Activated naive CD4-positive, alpha-beta T cell treated with anti-CD3 and anti-CD28 coated beads, Interleukin-2, amount 10 ng/mL, durations not matched to agents 7 days and 5 days (primary cell): ENCODE results near the gene SIX5.
A peak's percentile ranks its signal among the peaks of the same experiment; 100 is the strongest.
"Not testable (repeated sequence)": the region's sequence is repeated elsewhere in the genome, so short reads cannot be mapped to it uniquely, and the experiment has no call there.

ENCODE experiments used
- CTCF ChIA-PET: fragments of 350-600 bp; sonication (Branson Sonifier 250); formaldehyde crosslinking; loops from one replicate; lab custom pipeline; 2021; ENCODE audit warnings: antibody characterized with exemption; lab: Charles Lee
- DNase-seq: peaks from one replicate; pipeline ENCODE4 v3.0.0-alpha.2; 2020
- H3K27ac Mint-ChIP-seq: one replicate; pipeline ENCODE4 v1.8.0; 2021; ENCODE audit warnings: mild to moderate bottlenecking, moderate library complexity, mixed read lengths
- H3K27me3 Mint-ChIP-seq: one replicate; pipeline ENCODE4 v1.8.0; 2021; ENCODE audit warnings: mild to moderate bottlenecking, mixed read lengths
- H3K36me3 Mint-ChIP-seq: one replicate; pipeline ENCODE4 v1.8.0; 2021; ENCODE audit warnings: mixed read lengths
- H3K4me1 Mint-ChIP-seq: one replicate; pipeline ENCODE4 v1.8.0; 2021; ENCODE audit warnings: mixed read lengths
- H3K4me3 Mint-ChIP-seq: one replicate; pipeline ENCODE4 v1.8.0; 2021; ENCODE audit warnings: mild to moderate bottlenecking, moderate library complexity, mixed read lengths
- H3K9me3 Mint-ChIP-seq: one replicate; pipeline ENCODE4 v1.8.0; 2021; ENCODE audit warnings: mixed read lengths

Gene SIX5

GRCh38 chr19:45746866-45747265 is 22.2 kb downstream of the SIX5 start:
- H3K27ac Mint-ChIP-seq, result no peak overlapping the region
- no peaks in the 10 kb centered on the region for H3K9me3 Mint-ChIP-seq
- H3K4me3 Mint-ChIP-seq, result no peak overlapping the region
- DNase-seq, result no peak
- no peaks in the 10 kb centered on the region for H3K36me3 Mint-ChIP-seq
- H3K4me1 Mint-ChIP-seq, result no peaks in the 10 kb centered on the region
- CTCF ChIA-PET, result no interaction called here
- peaks cover 48% of the 10 kb centered on the region for H3K27me3 Mint-ChIP-seq

DNA sequence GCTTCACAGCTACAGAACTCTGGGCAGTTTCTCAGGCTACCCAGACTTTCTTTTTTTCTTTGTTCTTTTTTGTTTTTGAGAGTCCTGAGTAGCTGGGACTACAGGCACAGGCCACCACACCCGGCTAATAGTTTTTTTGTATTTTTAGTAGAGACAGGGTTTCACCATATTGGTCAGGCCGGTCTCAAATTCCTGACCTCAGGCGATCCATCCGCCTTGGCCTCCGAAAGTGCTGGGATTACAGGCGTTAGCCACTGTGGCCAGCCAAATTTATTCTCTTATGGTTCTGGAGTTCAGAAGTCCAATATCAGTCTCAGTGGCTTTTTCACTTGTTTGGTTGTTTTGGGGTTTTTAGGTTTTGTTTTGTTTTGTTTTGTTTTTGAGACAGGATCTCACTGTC is 23.4 kb downstream of the SIX5 start:
- CTCF ChIA-PET, result no interaction called here
- no peaks in the 10 kb centered on the region for H3K4me1 Mint-ChIP-seq
- H3K36me3 Mint-ChIP-seq, result no peaks in the 10 kb centered on the region
- H3K27me3 Mint-ChIP-seq, result peaks cover 55% of the 10 kb centered on the region
- no peak for DNase-seq
- H3K4me3 Mint-ChIP-seq, result no peak overlapping the region
- no peak overlapping the region for H3K27ac Mint-ChIP-seq
- no peaks in the 10 kb centered on the region for H3K9me3 Mint-ChIP-seq

DNA sequence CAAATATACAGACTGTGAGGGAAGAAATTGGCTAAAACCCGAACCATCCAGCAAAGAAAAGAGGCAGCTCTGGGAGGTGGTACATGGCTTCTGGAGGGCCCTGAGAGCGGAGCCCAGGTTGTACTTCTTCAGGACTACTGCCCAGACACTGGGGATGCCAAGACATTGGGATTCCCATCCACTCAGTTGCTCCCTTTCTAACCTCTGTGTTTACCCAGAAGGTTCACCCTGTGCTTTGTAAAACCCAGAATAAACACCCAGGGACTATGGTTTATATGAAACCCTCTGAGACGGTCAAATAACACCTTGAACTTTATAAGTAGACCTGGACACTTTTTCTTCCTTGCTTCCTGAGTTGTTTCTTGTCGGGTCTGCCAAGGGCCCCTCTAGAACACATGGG is 26.1 kb downstream of the SIX5 start:
- Mint-ChIP-seq H3K4me3 (no peak overlapping the region), H3K27ac (no peak overlapping the region), H3K27me3 (peaks cover 72% of the 10 kb centered on the region), H3K9me3 (no peaks in the 10 kb centered on the region), H3K4me1 (no peaks in the 10 kb centered on the region), H3K36me3 (no peaks in the 10 kb centered on the region)
- DNase-seq, result no peak
- CTCF ChIA-PET, result interaction anchor here (0.9 kb wide), 1 partner anchor 26 kb away, joined by 3 read pairs; the partner anchor contains the start of gene SIX5

GRCh38 chr19:45739498-45740439 is 29.3 kb downstream of the SIX5 start:
- H3K27ac Mint-ChIP-seq, result no peak overlapping the region
- CTCF ChIA-PET, result no interaction called here
- no peaks in the 10 kb centered on the region for H3K9me3 Mint-ChIP-seq
- H3K4me1 Mint-ChIP-seq, result no peaks in the 10 kb centered on the region
- DNase-seq, result no peak
- H3K4me3 Mint-ChIP-seq, result no peak overlapping the region
- H3K27me3 Mint-ChIP-seq, result peaks cover 61% of the 10 kb centered on the region
- H3K36me3 Mint-ChIP-seq, result no peaks in the 10 kb centered on the region

GRCh38 chr19:45733160-45733810 is 35.8 kb downstream of the SIX5 start, which contains the start of gene MEIOSIN:
Gene MEIOSIN, plus strand, starts transcription at chr19:45733439. Its CDS starts 1,938 bp downstream, at chr19:45735377.
- Mint-ChIP-seq H3K4me1 (peaks cover 19% of the 10 kb centered on the region), H3K4me3 (no peak within 1 kb of the TSS), H3K9me3 (no peaks in the 10 kb centered on the region), H3K27ac (no peak within 1 kb of the TSS), H3K27me3 (peaks cover 17% of the 10 kb centered on the region), H3K36me3 (no peaks in the 10 kb centered on the region)
- DNase-seq, result no peak
- CTCF ChIA-PET, result interaction anchor here (0.9 kb wide), 1 partner anchor 15 kb away, joined by 3 read pairs; no protein-coding TSS in a partner anchor

DNA sequence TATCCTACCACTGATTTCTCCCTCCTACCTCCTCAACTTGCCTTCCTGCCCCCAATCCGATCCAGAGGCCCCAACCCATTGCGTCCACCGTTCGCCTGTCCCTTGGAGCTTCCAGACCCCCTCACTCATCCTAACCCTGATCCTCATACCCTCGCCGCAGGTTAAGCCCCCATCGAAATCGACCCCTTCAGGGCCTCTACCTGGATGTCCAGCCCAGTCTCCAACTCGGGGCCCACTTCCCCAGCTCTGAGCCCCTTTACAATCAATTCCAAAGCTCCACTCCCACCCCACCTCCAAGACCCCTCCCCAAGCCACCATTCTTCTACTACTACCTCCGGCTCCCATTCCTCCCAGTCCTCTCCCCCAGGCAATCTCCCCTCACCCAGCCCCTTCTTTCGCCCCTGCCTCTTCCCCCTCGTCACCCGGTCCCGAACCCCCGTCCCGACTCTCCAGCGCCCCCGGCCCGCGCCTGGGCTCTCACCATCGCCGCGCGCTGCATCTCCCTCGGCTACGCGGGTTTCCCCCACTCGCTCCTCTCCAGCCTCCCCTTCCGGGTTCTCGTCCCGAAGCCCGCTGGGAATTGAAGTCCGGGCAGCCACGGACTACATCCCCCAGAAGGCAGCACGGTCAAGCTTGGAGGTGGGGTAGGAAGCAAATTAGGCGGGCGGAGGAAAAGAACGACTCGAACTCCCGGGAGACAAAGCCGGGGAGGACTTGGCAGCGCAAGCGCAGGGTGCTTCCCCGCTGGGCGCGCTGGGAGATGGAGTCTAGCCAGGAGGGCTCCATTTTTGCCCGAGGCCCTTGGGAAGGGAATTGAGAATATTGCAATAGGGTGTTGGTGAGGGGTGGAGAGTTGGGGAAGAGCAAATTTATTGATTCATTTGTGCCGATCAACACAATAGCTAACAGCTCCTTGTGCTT is 38.4 kb downstream of the SIX5 start, which contains the start of gene FBXO46:
Gene FBXO46 (minus strand): TSS at position 529 of the 921 bp plus-strand sequence. CDS start 17,401 bp downstream, outside the sequence.
- peaks cover 2% of the 10 kb centered on the region for H3K36me3 Mint-ChIP-seq
- H3K27me3 Mint-ChIP-seq, result no peaks in the 10 kb centered on the region
- peaks cover 31% of the 10 kb centered on the region for H3K4me1 Mint-ChIP-seq

DNA sequence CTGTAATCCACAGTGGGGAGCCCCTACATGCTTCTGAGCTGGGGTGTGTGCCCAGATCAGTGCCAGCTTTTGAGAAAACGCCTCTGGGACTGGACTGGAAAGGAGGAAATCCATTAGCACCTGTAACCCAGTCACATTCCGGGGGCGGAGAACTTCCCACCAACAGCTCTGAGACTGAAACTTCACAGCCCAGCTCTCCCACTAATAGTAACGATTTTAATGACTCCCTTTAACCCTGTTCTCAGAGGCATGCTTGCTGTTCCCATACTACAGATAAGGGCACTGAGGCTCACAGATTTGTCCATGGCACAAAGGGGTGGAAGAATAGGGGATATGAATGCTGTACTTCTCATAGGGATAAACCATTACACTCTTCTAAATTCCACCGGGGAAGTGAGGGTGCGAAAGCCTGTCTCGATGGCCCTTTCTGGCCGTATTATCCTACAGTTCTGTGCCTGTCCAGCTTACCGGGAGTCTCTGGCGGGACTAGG is 39.2 kb downstream of the SIX5 start:
- Mint-ChIP-seq H3K27me3 (no peaks in the 10 kb centered on the region), H3K36me3 (peaks cover 2% of the 10 kb centered on the region), H3K4me3 (peak overlapping the region; percentile 93), H3K9me3 (no peaks in the 10 kb centered on the region), H3K27ac (peak overlapping the region; percentile 82), H3K4me1 (peaks cover 31% of the 10 kb centered on the region)
- no peak for DNase-seq
- CTCF ChIA-PET, result interaction anchor here (2.0 kb wide), 1 partner anchor 36 kb away, joined by 4 read pairs; no protein-coding TSS in a partner anchor

More for the DNA sequence above, 38.4 kb downstream of the SIX5 start, which contains the start of gene FBXO46:
- H3K4me3 Mint-ChIP-seq, result peak within 1 kb of the TSS; percentile 93
- H3K27ac Mint-ChIP-seq, result peak within 1 kb of the TSS; percentile 82
- H3K9me3 Mint-ChIP-seq, result no peaks in the 10 kb centered on the region
- CTCF ChIA-PET, result interaction anchor here (1.1 to 2.0 kb wide), 2 partner anchors 37 to 39 kb away, joined by 4 to 6 read pairs; partner anchors contain the start of gene SIX5
- peak; percentile 98 for DNase-seq

- H3K4me3 Mint-ChIP-seq, H3K36me3 Mint-ChIP-seq, H3K27me3 Mint-ChIP-seq, DNase-seq, H3K27ac Mint-ChIP-seq, CTCF ChIA-PET, H3K9me3 Mint-ChIP-seq: not testable (repeated sequence)
- peaks cover 34% of the 10 kb centered on the region for H3K4me1 Mint-ChIP-seq
These were observed 40.4 kb downstream of the SIX5 start for GRCh38 chr19:45728683-45729082.

GRCh38 chr19:45720065-45720464 is 49.0 kb downstream of the SIX5 start:
- H3K9me3 Mint-ChIP-seq, DNase-seq, CTCF ChIA-PET, H3K27ac Mint-ChIP-seq, H3K27me3 Mint-ChIP-seq, H3K4me3 Mint-ChIP-seq: not testable (repeated sequence)
- Mint-ChIP-seq H3K4me1 (peaks cover 39% of the 10 kb centered on the region), H3K36me3 (peaks cover 32% of the 10 kb centered on the region)

GRCh38 chr19:45717983-45718650 is 50.9 kb downstream of the SIX5 start:
- no peak for DNase-seq
- H3K9me3 Mint-ChIP-seq, result no peaks in the 10 kb centered on the region
- peak overlapping the region; percentile 89 for H3K4me3 Mint-ChIP-seq
- peak overlapping the region; percentile 85 for H3K27ac Mint-ChIP-seq
- CTCF ChIA-PET, result interaction anchor here (0.9 to 1.4 kb wide), 2 partner anchors 51 to 82 kb away, joined by 3 to 6 read pairs; partner anchors contain the start of gene SIX5
- no peaks in the 10 kb centered on the region for H3K27me3 Mint-ChIP-seq
- H3K36me3 Mint-ChIP-seq, result peaks cover 30% of the 10 kb centered on the region
- peaks cover 38% of the 10 kb centered on the region for H3K4me1 Mint-ChIP-seq

DNA sequence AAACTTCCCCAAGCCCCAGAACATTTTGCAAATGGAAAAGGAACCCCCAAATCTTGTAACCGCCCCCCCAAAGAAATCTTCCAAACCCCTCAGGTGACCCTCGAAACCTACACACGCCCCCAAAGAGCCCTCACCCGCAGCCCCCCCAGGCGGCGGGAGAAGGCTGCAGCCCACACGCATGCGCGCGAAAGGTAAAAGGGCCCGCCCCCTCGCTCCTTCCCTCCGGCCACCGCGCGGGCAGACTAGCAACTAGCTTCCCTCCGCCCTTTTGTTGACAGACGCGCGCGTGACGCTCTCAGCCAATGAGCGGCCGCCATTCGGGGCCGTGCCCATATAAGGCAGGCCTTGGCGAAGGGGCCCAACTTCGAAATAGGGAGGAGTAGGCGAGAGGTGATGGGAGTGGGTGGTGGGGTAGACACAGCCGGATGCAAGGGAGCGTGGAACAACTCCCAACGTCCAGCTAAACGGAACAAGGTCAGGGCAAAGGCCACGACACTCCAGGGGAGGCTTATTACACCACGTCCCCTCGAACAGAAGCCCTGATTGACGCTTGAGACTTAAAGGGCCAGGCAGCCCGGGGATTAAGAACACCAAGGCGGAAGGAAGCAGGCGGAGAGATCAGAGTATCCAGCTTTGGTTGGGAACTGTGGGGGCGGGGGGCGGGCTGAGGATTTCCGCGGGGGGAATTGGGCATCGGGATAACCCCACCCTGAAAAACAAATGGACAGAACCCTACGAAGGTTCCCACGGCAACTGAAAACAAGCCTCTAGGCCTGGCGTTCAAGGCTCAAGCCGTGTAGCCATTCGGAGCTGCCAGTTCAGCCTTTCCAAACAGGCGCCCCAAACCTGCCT is 51.7 kb downstream of the SIX5 start:
- Mint-ChIP-seq H3K4me1 (peaks cover 38% of the 10 kb centered on the region), H3K36me3 (peaks cover 30% of the 10 kb centered on the region), H3K27ac (peak overlapping the region; percentile 85), H3K27me3 (no peaks in the 10 kb centered on the region), H3K4me3 (peak overlapping the region; percentile 89), H3K9me3 (no peaks in the 10 kb centered on the region)
- peak; percentile 99 for DNase-seq
- CTCF ChIA-PET, result interaction anchor here (0.6 to 1.9 kb wide), 7 partner anchors 22 to 540 kb away, joined by 3 to 7 read pairs (median 3); partner anchors contain the start of genes QPCTL and SIX5
